ENCODE data around the gene DNAJC3.
"Not testable (repeated sequence)": the region's sequence is repeated elsewhere in the genome, so short reads cannot be mapped to it uniquely, and the experiment has no call there.

The DNAJC3 gene

DNA sequence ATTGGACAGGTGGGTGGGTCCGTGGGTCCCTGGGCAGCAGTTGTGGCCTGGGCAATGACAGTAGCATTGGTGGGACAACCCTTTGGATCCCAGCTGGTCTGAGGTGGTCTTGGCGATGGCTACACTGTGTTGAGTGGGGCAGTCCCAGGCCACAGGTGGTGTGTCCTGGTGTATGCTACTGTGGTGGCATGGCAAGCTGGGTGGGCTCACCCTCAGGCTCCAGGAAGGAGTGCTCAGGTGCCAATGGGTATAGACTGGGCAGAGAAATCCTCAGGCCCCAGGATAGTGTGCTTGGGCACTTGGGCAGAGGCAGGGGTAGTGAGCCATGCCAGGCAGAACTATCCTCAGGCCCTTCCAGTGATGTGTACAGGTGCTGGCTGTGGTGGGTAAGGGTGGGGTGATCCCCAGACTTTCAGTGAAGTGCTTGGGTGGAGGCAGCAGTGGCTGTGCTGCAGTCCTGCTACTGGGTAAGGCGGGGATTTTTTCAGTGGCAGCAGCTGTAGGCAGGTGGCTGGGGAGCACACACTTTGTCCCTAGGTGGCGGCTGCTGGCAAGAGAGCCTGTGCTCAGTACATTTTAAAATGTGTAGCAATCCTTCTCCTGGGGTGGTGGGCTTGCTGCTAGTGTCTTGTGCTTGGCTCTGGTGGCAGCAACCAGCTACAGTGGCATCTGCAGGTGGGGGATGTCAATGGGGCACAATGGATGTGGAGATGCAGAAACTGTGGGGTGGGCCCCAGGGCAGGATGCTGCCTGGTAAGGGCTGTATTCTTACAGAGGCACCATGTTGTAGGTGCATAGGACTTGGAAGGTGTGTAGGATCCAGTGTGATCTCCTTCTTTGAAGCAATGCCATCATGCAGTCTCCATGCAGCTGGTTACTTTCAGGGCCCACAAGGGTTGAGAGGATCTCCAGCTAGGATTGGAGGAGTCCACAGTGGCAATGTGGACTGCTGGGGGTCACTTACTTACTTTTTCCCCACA is 64.9 kb downstream of the DNAJC3 start:
- Histone ChIP-seq H3K36me3 (peaks cover 0 to 37% (median 27%) of the 10 kb centered on the region in 11 experiments; a peak in 16 of 22 replicates), H3K4me1 (peaks cover 0 to 14% (median 10%) of the 10 kb centered on the region in 10 experiments; a peak in 10 of 20 replicates), H3K9me3 (replicated peaks in 1 of 11) (peaks cover 0 to 9% (median 4%) of the 10 kb centered on the region in 11 experiments; a peak in 3 of 22 replicates), H3K4me3 (no peak overlapping the region), H3K27me3 (no peaks in the 10 kb centered on the region), H3K27ac (no peak overlapping the region), H3K4me2 (peak overlapping the region in 3 of 11 experiments; percentile 2 to 41 (median 19); a peak in 3 of 22 replicates), H4K20me1 (peaks cover 26 to 63% (median 41%) of the 10 kb centered on the region in 11 experiments; a peak in 20 of 22 replicates), H3K9ac (no peak overlapping the region)
- no peak for TF ChIP-seq Cebpa-rat (IDR thresholded peaks at IDR 0.05)

GRCh38 chr13:95743192-95743591 is 66.3 kb downstream of the DNAJC3 start:
- no peak overlapping the region for H3K4me2 ChIP-seq
- H3K36me3 ChIP-seq = peaks cover 4 to 44% (median 28%) of the 10 kb centered on the region in 11 experiments; a peak in 17 of 22 replicates
- H3K4me3 ChIP-seq = no peak overlapping the region
- H3K27ac ChIP-seq = no peak overlapping the region
- peaks cover 0 to 9% (median 4%) of the 10 kb centered on the region in 11 experiments; a peak in 3 of 22 replicates for H3K9me3 ChIP-seq (replicated peaks in 1 of 11)
- H3K4me1 ChIP-seq = peaks cover 0 to 14% (median 10%) of the 10 kb centered on the region in 10 experiments; a peak in 10 of 20 replicates
- no peak for TF ChIP-seq Cebpa-rat (IDR thresholded peaks at IDR 0.05)
- H3K9ac ChIP-seq = no peak overlapping the region
- no peaks in the 10 kb centered on the region for H3K27me3 ChIP-seq
- H4K20me1 ChIP-seq = peaks cover 26 to 76% (median 49%) of the 10 kb centered on the region in 11 experiments; a peak in 20 of 22 replicates

DNA sequence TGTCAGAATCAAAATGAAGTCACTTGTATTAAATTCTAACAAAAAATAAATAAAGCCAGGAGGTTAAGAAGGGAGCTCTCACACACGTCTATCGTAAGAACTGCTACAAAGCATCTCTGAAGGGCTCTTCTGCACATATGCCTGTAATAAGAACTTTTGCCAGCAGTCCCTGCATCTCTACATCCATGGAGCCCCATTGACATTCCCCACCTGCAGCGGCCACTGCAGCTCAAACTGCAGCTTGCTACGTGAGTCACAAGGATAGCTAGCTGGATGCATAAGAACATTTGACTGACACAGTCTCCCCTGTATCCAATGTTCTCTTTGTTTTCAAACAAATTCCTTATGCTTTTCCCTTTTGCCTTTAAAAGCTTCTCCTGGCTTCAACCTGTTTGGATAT is 68.3 kb downstream of the DNAJC3 start:
- Histone ChIP-seq H3K27me3 (no peaks in the 10 kb centered on the region), H3K4me2 (no peak overlapping the region), H3K4me3 (no peak overlapping the region), H3K4me1 (peaks cover 0 to 14% (median 10%) of the 10 kb centered on the region in 10 experiments; a peak in 10 of 20 replicates), H3K36me3 (peaks cover 4 to 59% (median 39%) of the 10 kb centered on the region in 11 experiments; a peak in 17 of 22 replicates), H3K9me3 (replicated peaks in 1 of 11) (peaks cover 0 to 9% (median 3%) of the 10 kb centered on the region in 11 experiments; a peak in 3 of 22 replicates), H3K27ac (no peak overlapping the region), H4K20me1 (peaks cover 26 to 89% (median 51%) of the 10 kb centered on the region in 11 experiments; a peak in 20 of 22 replicates), H3K9ac (no peak overlapping the region)
- TF ChIP-seq Cebpa-rat (IDR thresholded peaks at IDR 0.05) = no peak

- H3K4me3 ChIP-seq = no peak overlapping the region
- peaks cover 0 to 14% (median 10%) of the 10 kb centered on the region in 10 experiments; a peak in 10 of 20 replicates for H3K4me1 ChIP-seq
- peaks cover 0 to 9% (median 2%) of the 10 kb centered on the region in 11 experiments; a peak in 6 of 22 replicates for H3K9me3 ChIP-seq (replicated peaks in 1 of 11)
- H3K36me3 ChIP-seq = peaks cover 4 to 64% (median 41%) of the 10 kb centered on the region in 11 experiments; a peak in 17 of 22 replicates
- H3K4me2 ChIP-seq = no peak overlapping the region
- no peaks in the 10 kb centered on the region for H3K27me3 ChIP-seq
- H3K9ac ChIP-seq = no peak overlapping the region
- no peak for TF ChIP-seq Cebpa-rat (IDR thresholded peaks at IDR 0.05)
- H4K20me1 ChIP-seq = peaks cover 26 to 90% (median 51%) of the 10 kb centered on the region in 11 experiments; a peak in 20 of 22 replicates
- no peak overlapping the region for H3K27ac ChIP-seq
Measured at GRCh38 chr13:95745752-95746151, 68.8 kb downstream of the DNAJC3 start.

DNA sequence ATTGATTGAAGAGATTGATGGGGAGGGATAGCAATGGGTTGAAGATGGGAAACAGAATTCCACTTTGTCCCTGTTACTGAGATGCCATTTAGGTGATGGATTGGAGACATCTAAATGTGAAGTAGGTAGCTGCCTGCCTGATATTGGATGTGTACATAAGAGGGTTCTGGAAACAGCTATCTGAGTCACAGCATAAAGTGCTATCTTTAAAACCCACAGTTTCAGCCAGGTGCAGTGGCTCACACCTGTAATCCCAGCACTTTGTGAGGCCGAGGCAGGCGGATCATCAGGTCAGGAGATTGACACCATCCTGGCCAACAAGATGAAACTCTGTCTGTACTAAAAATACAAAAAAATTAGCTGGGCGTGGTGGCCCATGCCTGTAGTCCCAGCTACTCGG is 72.6 kb downstream of the DNAJC3 start:
- H3K9ac ChIP-seq = no peak overlapping the region
- H3K27ac ChIP-seq = no peak overlapping the region
- H3K4me2 ChIP-seq = no peak overlapping the region
- no peak for TF ChIP-seq Cebpa-rat (IDR thresholded peaks at IDR 0.05)
- H3K9me3 ChIP-seq (replicated peaks in 1 of 11) = peaks cover 0 to 14% (median 0%) of the 10 kb centered on the region in 11 experiments; a peak in 4 of 22 replicates
- H4K20me1 ChIP-seq = peaks cover 0 to 89% (median 23%) of the 10 kb centered on the region in 11 experiments; a peak in 17 of 22 replicates
- peaks cover 4 to 66% (median 25%) of the 10 kb centered on the region in 11 experiments; a peak in 18 of 22 replicates for H3K36me3 ChIP-seq
- no peak overlapping the region for H3K4me3 ChIP-seq
- H3K4me1 ChIP-seq = peaks cover 0 to 7% (median 0%) of the 10 kb centered on the region in 10 experiments; a peak in 1 of 20 replicates
- H3K27me3 ChIP-seq = no peaks in the 10 kb centered on the region

DNA sequence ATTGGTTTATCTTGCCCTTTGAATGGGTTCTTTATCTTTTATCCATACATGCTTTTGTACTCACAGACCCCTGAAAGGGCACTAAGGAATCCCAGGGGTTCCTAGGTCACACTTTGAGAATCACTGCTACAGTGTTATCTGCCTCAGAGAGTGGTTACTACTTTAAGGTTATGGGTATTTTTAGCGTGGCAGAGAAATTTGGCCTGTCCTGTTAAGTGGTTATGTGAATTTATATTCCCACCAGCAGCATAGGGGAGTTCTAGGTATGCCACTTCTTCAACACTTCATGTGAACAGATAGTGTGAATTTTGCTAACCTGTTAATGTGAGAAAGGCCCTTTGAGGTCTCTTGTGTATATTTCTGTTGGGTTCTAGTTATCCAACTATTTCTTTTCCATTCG is 75.7 kb downstream of the DNAJC3 start:
- Histone ChIP-seq H3K36me3 (peaks cover 3 to 65% (median 14%) of the 10 kb centered on the region in 11 experiments; a peak in 14 of 22 replicates), H3K9me3 (replicated peaks in 1 of 11) (peaks cover 0 to 14% (median 0%) of the 10 kb centered on the region in 11 experiments; a peak in 4 of 22 replicates), H4K20me1 (peaks cover 0 to 84% (median 9%) of the 10 kb centered on the region in 11 experiments; a peak in 11 of 22 replicates), H3K4me1 (peaks cover 0 to 8% (median 0%) of the 10 kb centered on the region in 10 experiments; a peak in 1 of 20 replicates), H3K27ac (no peak overlapping the region), H3K4me3 (no peak overlapping the region), H3K27me3 (no peaks in the 10 kb centered on the region), H3K9ac (no peak overlapping the region), H3K4me2 (no peak overlapping the region)
- TF ChIP-seq Cebpa-rat (IDR thresholded peaks at IDR 0.05) = no peak

GRCh38 chr13:95754069-95754468 is 77.1 kb downstream of the DNAJC3 start:
- Histone ChIP-seq H3K4me2 (no peak overlapping the region), H3K36me3 (peaks cover 6 to 70% (median 23%) of the 10 kb centered on the region in 11 experiments; a peak in 19 of 22 replicates), H3K9me3 (replicated peaks in 1 of 11) (peaks cover 0 to 14% (median 0%) of the 10 kb centered on the region in 11 experiments; a peak in 4 of 22 replicates), H3K27ac (no peak overlapping the region), H3K9ac (no peak overlapping the region), H3K27me3 (no peaks in the 10 kb centered on the region), H3K4me3 (no peak overlapping the region), H3K4me1 (peaks cover 0 to 8% (median 0%) of the 10 kb centered on the region in 10 experiments; a peak in 1 of 20 replicates), H4K20me1 (peaks cover 0 to 74% (median 7%) of the 10 kb centered on the region in 11 experiments; a peak in 11 of 22 replicates)
- TF ChIP-seq Cebpa-rat (IDR thresholded peaks at IDR 0.05) = no peak

DNA sequence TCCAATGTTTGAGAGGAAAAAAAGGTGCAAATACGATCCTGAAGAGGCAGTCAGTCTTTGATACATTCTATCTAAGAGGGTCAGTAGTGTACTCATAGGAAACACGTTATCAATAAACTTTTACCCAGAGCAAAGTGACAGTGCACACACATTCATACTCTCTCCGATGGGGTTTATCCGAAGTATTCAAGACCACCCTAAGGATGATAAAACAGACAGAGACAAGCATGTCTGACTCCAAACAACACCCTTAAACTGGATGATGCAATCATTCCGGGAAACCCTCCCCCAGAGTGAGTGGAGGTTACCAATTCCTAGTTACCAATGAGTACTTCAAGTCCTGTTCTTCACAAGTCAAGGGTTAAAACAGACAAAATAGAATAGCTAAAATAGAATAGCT is 79.1 kb downstream of the DNAJC3 start:
- peaks cover 0 to 7% (median 0%) of the 10 kb centered on the region in 11 experiments; a peak in 3 of 22 replicates for H3K9me3 ChIP-seq (replicated peaks in 1 of 11)
- no peak overlapping the region for H3K4me2 ChIP-seq
- H3K9ac ChIP-seq = no peak overlapping the region
- no peak overlapping the region for H3K4me3 ChIP-seq
- H3K4me1 ChIP-seq = peaks cover 0 to 8% (median 0%) of the 10 kb centered on the region in 10 experiments; a peak in 1 of 20 replicates
- H4K20me1 ChIP-seq = peaks cover 0 to 66% (median 10%) of the 10 kb centered on the region in 11 experiments; a peak in 11 of 22 replicates
- TF ChIP-seq Cebpa-rat (IDR thresholded peaks at IDR 0.05) = 0 out of 22 replicates have a peak, but pooled peaks of 1 of the 11 experiments have one; percentile 40
- no peak overlapping the region for H3K27ac ChIP-seq
- H3K36me3 ChIP-seq = peaks cover 16 to 75% (median 29%) of the 10 kb centered on the region in 11 experiments
- H3K27me3 ChIP-seq = no peaks in the 10 kb centered on the region

DNA sequence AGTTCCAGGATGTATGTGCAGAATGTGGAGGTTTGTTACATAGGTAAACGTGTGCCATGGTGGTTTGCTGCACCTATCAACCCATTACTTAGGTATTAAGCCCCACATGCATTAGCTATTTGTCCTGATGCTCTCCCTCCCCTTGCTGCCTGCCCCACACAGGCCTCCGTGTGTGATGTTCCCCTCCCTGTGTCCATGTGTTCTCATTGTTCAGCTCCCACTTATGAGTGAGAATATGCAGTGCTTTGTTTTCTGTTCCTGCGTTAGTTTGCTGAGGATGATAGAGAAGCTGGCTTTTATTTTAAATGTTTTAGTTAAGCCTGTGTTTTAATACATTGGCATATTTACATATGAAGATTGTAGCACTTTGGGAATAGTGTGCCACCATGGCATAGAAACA is 85.7 kb downstream of the DNAJC3 start:
- H3K4me3 ChIP-seq; H3K27ac ChIP-seq; H3K27me3 ChIP-seq; H3K9me3 ChIP-seq (replicated peaks in 1 of 11); H3K4me1 ChIP-seq; H3K4me2 ChIP-seq; H3K9ac ChIP-seq: not testable (repeated sequence)
- H4K20me1 ChIP-seq = peaks cover 0 to 13% (median 0%) of the 10 kb centered on the region in 11 experiments; a peak in 5 of 22 replicates
- peaks cover 71 to 97% (median 83%) of the 10 kb centered on the region in 11 experiments for H3K36me3 ChIP-seq

Data from BLaER1 treated with 17β-estradiol and CSF1 and Interleukin-3, amounts not matched to agents 10 nM and 100 nM (cell line).